ENCODE results near the gene SDC1.
"Not testable (repeated sequence)": the region's sequence is repeated elsewhere in the genome, so short reads cannot be mapped to it uniquely, and the experiment has no call there.

SDC1 gene, protein sequence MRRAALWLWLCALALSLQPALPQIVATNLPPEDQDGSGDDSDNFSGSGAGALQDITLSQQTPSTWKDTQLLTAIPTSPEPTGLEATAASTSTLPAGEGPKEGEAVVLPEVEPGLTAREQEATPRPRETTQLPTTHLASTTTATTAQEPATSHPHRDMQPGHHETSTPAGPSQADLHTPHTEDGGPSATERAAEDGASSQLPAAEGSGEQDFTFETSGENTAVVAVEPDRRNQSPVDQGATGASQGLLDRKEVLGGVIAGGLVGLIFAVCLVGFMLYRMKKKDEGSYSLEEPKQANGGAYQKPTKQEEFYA

DNA sequence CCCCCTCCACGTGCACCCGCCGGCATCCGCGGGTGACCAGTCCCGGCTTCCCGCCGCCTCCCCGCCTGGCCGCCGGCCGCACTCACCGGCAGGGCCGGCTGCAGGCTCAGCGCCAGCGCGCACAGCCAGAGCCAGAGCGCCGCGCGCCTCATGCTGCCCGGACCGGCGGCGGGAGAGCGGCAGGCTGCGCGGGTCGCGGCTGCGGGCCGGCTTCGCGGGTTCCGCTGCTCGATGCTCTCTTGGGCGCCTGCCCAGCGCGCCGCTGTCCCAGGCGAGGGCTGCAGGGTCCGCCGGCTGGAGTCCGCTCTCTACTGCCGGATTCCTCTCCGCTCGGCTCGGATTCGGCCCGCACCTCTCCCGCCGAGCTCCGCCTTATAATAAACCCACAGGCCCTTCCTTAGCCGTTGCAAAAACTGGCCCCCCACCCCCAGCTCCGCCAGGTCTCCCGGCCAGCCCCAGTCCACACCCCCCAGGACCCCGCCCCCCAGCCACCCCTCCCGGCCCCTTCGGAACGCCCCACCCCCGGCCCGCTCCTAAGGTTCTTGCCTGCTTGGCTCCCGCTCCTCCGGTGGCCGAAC is at the start of gene SDC1:
TSS of gene SDC1 (minus strand) at position 415 of the 578 bp plus-strand sequence. CDS start at position 152, 263 bp downstream.
- H3K4me3 ChIP-seq (ENCODE audit: low read depth, low read length), result peak within 1 kb of the TSS; percentile 65

DNA sequence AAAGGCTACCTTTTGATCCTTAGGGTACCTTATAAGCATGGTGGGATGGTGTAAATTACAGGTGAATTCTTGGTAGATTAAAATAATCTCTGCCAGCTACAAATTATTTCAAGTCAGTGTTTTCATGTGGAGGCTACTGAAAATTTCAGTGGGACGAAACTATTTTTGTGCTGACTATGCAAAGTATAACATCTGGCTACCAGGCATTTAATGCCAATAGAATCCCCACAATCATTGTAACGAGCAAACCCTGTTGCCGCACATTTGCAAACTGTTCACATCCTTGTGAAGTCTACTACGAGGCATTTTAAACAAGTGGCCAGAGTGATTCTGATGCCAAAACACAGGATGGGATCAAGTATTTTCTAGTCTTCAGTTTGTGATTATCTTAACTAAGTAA is 48.1 kb upstream of the SDC1 start:
- no peak overlapping the region for H3K4me3 ChIP-seq (ENCODE audit: low read depth, low read length)

DNA sequence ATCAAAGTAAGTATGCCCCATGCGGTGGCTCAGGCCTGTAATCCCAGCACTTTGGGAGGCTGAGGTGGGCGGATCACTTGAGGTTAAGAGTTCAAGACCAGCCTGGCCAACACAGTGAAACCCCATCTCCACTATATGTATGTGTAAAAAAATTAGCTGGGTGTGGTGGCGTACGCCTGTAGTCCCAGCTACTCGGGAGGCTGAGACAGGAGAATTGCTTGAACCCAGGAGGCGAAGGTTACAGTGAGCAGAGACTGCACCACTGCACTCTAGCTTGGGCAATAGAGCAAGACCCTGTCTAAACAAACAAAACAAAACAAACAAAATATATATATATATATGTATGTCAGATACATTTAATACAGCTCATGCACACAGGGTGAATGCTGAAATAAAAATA is 43.4 kb upstream of the SDC1 start:
- not testable (repeated sequence) for H3K4me3 ChIP-seq (ENCODE audit: low read depth, low read length)

DNA sequence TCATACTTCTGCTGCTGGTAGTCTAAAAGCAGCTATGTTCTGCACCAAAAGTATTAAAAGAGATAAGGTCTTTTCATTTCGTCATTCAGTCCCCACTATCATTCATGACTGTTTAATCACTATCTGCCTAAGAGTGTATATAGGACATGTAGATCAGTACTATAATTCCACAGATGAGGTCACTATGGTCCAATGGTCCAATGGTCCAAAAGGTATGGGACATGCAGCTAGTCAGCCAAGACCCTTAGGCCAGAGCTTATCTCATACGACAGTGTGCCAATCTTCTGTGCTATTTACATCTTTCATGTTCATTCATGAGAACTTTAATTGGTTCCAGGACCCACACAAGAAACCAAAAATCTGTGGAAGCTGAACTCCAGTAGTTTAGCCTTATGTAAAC is 42.6 kb upstream of the SDC1 start:
- H3K4me3 ChIP-seq (ENCODE audit: low read depth, low read length), result no peak overlapping the region

DNA sequence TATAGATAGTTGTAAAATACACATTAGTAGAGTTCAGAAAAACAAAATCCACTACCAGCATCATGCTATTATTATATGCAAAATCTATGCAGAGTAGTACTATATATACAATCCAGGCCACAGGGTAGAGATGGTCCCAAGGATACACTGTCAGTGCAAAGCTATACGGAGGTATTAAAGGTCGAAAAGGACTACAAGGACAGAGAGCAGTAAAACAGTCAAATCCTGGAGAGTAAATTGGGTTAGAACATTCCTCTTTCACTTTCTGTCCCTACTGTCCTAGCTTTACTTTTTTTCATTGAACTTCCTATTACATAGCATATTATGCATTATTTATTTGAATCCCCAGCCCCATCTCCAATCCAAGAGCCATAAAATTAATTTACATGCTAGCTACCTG is 39.7 kb upstream of the SDC1 start:
- no peak overlapping the region for H3K4me3 ChIP-seq (ENCODE audit: low read depth, low read length)

DNA sequence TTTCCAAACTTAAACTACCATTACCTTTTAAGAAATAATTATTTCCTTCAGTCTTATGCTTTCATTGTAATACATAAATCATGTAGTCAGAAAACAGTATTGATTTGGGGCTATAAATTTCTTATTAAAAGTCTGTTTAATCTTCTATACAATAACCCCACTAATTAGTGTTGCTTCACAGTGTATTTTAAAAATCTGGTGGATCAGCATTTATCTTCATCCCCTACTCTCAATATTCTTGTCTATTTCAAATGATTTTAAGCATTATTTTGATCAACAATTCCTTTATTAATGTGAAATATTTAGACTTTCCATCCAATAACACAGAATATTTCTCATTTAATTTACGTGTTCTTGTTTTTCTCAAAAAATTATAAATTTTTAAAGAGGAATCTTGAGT is 32.5 kb upstream of the SDC1 start:
- H3K4me3 ChIP-seq (ENCODE audit: low read depth, low read length), result no peak overlapping the region

DNA sequence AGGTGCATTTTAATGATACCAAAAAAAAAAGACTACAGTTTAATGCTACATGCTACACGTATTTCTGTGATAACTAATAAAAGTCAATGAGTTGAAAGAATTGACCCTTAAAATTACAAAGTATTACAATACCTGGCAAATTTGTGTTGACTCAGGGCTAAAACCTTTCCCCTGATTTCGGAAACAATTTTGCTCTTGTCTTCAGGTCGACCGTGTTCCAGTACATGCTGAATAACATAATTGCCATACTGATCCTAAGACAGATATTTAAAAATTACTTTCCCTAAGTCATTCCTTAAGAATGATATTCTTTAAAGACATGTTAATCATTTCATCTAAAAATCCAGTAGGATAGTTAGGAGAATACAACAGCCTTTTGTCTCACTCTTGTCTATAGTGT is 29.8 kb upstream of the SDC1 start:
- no peak overlapping the region for H3K4me3 ChIP-seq (ENCODE audit: low read depth, low read length)

DNA sequence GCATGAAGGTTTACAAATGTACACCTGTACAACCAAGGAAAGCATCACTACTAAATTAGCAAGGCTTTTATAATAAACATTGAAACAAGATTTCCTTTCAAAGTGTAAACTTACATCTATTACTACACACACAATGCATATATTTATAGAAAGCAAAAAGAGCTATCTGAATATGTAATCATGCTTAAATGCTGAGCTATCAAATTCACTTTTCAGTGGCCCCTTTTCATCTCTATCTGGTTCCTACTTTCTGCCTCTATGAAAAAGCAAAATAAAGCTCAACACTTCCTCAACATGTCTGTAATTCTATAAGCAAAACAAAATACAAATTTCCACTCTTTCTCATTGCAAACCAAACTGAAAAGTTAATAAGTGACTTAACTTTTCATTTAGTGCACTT is 25.5 kb upstream of the SDC1 start:
- H3K4me3 ChIP-seq (ENCODE audit: low read depth, low read length), result no peak overlapping the region

DNA sequence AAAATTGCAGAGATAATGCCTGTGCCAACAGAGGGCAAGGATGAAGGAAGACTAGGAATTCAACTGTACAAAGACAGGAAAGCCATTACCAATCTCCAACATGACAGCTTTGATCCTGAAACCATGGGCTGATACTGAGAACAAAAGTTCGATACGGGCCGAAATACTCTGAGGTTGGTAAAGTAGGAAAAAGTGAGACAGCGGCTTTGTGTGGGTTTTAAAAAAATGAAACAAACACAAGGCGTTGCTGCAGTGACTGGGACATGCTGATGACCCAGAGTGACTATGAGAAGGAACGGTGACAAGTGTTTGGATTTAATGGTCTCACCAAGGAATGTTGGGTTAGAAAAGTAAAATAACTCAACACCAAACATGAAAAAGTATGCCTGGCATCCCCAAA is 24.2 kb upstream of the SDC1 start:
- no peak overlapping the region for H3K4me3 ChIP-seq (ENCODE audit: low read depth, low read length)

DNA sequence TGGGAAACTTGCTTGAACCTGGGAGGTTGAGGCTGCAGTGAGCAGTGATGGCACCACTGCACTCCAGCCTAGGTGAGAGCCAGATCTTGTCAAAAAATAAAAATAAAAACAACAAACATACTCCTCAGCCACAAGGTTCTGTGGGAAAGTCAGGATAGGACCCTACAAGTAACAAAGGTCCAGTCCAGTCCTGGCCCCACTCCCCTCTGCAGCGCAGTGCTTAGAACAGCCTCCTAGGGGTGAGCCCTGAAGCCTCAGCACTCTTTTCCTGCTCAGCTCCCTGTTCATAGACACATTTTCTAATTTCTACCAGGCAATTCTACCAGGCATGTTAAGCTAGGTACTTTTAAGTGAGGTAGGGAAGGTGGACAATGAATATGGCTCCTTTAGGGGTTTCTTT is 22.2 kb upstream of the SDC1 start:
- no peak overlapping the region for H3K4me3 ChIP-seq (ENCODE audit: low read depth, low read length)

DNA sequence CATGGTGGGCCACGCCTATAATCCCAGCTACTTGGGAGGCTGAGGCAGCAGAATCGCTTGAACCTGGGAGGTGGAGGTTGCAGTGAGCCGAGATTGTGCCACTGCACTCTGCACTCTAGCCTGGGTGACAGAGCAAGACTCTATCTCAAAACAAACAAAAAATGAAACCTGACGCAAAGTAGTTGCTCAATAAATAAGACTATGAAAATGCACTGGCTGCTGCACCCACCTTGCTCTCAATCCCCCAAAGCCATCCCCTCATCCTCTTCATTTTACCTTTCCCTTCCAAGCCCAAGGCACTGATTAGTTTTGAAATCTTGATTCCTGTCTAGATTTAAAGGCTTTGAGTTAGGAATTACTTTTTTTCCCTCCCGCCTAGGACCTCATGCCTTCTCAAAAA is 18.7 kb upstream of the SDC1 start:
- not testable (repeated sequence) for H3K4me3 ChIP-seq (ENCODE audit: low read depth, low read length)

DNA sequence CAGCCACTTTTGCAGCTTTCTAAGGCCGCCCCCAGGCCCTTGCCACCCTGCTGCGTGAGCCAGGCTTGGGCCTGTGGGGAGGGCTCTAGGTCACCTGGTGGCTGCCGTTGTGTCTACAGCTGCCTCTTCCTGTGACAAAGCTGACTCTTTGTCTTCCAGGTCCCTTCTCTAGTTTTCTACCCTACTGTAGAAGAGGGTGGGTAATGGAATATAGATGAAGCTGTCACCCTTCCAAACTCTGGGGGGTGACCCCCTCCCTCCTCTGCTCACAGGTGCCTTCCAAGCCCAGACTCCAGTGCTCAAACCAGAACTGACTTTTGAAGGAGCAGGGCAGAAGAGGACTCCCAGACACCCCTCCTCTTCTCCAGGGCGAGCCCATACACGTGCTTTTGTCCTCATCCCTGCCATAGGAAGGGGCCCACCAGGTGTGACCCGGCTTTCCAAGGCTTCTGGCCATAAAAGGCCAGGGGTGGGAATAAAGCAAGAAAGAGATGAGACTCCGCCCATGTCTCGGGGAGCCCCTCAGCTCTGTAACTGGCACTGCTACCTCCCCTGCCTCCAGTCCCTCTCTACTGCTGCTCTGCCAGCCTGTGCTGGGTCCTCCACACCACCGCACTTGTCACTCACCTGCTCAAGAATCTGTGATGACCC is 17.9 kb upstream of the SDC1 start:
- H3K4me3 ChIP-seq (ENCODE audit: low read depth, low read length), result no peak overlapping the region

DNA sequence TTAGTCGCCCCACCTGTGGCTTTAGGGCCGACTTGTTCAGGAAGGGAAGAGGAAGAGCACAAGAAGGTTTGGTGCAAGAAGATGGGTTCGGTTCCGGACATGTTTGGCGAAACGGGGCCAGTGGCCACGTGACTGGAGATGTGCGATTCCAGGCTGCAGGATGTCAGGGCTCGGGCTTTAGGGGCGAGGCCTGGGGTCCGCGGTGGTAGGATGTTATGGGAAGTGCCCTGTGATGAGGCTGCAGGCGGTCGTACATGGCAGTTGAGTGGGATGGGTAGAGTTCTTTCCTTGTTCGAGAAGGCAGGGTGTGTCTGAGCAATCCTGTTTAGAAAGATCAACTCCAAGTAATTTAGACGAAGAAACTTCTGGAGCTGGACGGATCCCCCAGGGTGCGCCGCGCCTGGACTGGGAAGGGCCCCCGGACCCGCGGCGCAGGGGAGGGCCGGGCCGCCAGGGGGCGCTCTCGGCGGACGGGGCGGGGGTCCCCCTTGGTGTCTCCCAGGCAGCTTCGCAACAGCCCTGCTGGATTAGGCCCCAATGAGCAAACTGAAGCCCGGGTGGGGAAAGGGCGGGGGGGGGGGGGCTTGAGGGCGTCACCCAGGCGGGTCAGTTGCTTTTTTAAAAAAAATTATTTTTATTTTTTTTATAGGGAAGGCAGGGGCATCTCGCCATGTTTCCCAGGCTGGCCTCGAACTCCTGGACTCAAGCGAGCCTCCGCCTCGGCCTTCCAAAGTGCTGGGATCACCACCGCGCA is 17.2 kb upstream of the SDC1 start:
- H3K4me3 ChIP-seq (ENCODE audit: low read depth, low read length), result no peak overlapping the region

DNA sequence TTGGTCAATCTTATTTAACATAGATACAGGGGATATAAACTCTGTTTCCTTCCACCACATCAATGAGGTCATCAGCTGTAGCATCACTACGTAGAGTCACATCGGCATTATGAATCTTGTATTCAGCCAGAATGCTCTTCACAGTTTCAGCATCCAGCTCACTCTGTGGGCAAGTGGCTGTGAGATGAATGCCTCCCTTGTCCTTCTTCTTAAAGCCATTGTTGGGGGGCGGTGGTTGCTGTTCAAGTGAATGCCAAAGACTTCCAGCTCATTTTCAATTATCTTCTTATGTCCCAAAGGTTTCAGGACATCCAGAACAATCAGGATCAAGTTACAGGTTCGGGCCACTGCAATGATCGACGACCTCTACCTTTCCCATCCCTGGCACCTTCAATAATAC is 15.4 kb upstream of the SDC1 start:
- H3K4me3 ChIP-seq (ENCODE audit: low read depth, low read length), result not testable (repeated sequence)

DNA sequence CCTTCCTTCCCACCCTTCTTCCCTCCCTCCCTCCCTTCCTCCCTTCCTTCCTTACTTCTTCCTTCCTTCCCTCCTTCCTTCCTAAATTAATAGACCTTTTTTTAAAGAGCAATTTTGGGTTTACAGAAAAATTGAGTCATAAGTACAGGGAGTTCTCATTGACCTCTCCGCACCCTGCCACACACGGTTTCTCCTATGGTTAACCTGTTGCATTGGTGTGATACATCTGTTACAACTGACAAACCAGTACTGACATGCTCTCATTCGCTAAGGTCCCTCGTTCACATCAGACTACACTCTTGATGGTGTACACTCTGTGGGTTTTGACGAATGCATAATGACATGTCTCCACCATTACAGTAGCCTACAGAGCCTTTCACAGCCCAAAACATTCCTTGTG is 11.6 kb upstream of the SDC1 start:
- H3K4me3 ChIP-seq (ENCODE audit: low read depth, low read length), result no peak overlapping the region

DNA sequence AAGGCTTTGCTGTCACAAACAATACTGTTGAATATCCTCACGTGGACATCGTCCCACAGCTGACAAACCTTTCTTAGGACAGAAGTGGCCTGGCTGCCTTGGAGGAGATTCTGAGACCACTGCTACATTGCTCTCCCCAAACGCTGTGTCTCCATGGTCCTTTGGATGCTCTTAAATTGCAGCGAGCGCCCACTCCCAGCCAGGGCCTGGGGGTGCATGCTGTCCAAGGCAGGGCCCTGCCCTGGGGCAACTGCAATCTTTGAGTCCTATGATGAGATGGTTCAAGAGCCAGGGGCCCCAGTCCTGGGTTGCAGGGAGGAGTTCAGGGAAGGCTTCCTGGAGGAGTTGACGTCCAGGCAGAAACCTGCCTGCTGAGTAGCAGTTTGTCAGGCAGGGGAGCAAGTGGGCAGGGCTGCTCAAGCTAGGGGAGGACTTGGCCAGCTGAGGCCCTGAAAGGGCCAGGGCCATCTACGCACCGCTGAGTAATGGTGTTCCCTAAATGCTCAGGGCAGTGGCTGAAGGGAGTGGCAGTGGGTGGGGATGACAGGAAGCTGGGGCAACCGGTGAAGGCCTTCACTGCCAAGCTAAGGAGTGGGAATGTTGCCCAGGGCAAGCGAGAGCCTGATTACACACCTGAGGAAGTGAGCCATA is 10.8 kb upstream of the SDC1 start:
- no peak overlapping the region for H3K4me3 ChIP-seq (ENCODE audit: low read depth, low read length)

DNA sequence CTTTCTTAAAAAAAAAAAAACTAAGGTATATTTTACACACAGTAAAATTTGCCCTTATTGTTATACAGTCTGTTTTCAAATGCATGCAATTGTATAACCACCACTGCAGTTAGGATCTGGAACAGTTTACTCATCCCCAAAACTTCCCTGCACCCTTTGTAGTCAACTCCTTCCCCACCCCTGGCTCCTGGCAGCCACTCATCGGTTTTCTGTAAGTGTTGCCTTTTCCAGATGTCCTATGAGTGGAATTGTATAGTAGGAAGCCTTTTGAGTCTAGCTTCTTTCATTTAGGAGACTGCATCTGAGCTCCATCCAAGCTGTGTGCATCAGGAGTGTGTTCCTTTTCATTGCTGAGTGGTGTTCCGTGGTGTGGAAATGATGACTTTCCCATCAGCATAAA is 9.7 kb upstream of the SDC1 start:
- H3K4me3 ChIP-seq (ENCODE audit: low read depth, low read length), result not testable (repeated sequence)

DNA sequence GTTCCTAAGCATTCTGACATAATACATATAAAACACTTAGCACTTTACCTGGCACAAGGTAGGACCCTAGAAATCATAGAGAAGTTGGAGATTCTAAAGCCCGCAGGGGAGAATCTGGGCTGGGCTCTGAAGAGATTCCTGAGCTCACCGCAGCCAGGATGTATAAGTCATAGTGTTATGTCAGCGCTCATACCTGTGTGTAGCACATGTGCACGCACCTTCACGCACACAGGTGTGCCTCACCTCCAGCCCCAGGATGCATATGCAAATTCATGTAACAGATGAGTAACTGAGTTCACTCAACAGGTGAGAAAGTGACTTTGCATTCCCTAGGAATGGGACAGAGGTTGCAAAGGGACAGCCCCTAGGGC is 7.9 kb upstream of the SDC1 start:
- H3K4me3 ChIP-seq (ENCODE audit: low read depth, low read length), result no peak overlapping the region

DNA sequence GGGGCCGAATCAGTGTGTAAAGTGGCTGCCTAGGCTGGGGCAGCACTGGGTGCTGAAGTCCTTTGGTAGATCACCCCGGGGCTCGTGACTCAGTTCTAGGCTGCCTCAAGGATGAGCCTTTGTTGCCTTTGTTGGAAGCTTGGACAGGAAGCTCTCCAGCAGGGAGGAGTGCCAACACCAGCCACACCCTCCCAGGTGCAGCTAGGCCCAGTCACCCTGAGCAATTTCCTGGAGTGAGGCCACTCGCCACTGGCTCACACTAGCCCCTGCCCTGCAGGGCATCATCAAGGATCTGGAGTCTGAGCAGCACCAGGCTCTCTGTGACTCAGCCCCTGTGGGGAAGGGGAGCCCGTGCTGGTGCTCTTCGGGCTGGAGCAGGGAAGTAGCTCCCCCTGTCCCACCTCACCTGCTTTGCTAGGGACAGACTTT is 6.7 kb upstream of the SDC1 start:
- H3K4me3 ChIP-seq (ENCODE audit: low read depth, low read length), result no peak overlapping the region

DNA sequence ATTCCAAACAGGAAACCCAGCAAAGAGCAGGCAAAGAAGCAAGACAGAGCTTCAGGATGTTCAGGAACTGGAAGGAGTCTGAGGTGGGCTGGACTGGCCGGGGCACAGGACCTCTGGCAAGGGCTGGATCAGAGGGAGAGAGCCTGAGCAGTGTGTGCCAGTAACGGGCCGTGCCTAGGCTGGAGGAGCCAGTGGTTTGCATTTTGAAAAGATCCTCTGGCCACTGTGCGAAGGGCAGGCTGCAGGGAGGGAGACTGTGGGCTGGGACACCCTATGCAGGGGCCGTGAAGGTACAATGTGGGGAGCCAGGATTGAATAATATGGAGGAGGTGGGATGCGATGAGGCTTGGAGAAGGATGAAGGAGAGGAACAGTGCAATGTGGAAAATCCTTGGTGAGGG is 6.2 kb upstream of the SDC1 start:
- H3K4me3 ChIP-seq (ENCODE audit: low read depth, low read length), result no peak overlapping the region

DNA sequence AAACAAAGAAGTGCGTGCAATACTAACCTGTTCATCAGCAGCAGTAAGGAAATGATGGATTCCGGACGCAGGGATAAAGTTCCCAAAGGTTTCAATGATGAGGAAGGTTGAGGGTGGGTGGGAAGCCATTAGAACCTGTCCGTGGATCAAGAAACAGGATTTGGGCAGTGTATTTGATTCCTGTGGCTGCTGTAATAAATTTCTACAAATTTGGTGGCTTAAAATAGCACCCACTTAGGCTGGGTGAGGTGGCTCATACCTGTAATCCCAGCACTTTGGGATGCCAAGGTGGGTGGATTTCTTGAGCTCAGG is 5.1 kb upstream of the SDC1 start:
- H3K4me3 ChIP-seq (ENCODE audit: low read depth, low read length), result no peak overlapping the region

Data from iPS-11a (cell line).